Measurements from ENCODE around the gene LTBP1. TPM values are rescaled to one million over a fixed set of nuclear protein-coding genes. Genes with fewer than 3 reads are reported as not detected.

The LTBP1 gene
- total and polyA plus RNA-seq, 10 of the 15 experiments (the other 5 are each of a cell fraction or from before 2014, with no cell fraction given): 0.01 to 0.28 (median 0.12) TPM; not detected in 2

GRCh38 chr2:33436083-33436482 is 489.3 kb downstream of the LTBP1 start:
- intact Hi-C loops (cut with micrococcal nuclease; ENCODE audit: unreplicated experiment) (no loop called here), in situ Hi-C loops (cut with MboI) (no loop called here)
- no peak overlapping the region for H2AFZ ChIP-seq (ENCODE audit: control insufficient read depth, low read depth, low read length)
- SMC1A ChIA-PET (ENCODE audit: uncharacterized antibody, unreplicated experiment): no interaction called here
- no peaks in the 10 kb centered on the region for H3K27me3 ChIP-seq (replicated peaks in 1 of 2; ENCODE audit: control insufficient read depth in 2 of 2, insufficient read depth in 2 of 2, low read length in 1 of 2)
- H3K4me2 ChIP-seq (ENCODE audit: control insufficient read depth, insufficient read depth): no peak overlapping the region
- H3K9ac ChIP-seq (ENCODE audit: control insufficient read depth, insufficient read depth, low read length): no peak overlapping the region
- BruUV-seq (replicated peaks): no TSS peak
- no peaks in the 10 kb centered on the region for H3K36me3 ChIP-seq (ENCODE audit: control insufficient read depth in 2 of 2, insufficient read depth in 2 of 2, low read length in 1 of 2)
- H3K79me2 ChIP-seq (ENCODE audit: control insufficient read depth, insufficient read depth, low read length): no peaks in the 10 kb centered on the region
- RAD21 ChIA-PET (ENCODE audit: unreplicated experiment): no interaction called here
- ATAC-seq (no peak), FAIRE-seq (no peak), DNase-seq (ENCODE audit: low read depth, low spot score) (no peak)
- H3K4me1 ChIP-seq (ENCODE audit: control insufficient read depth, insufficient read depth, low read length): no peaks in the 10 kb centered on the region
- H4K20me1 ChIP-seq (ENCODE audit: control insufficient read depth, insufficient read depth): no peaks in the 10 kb centered on the region
- no peak overlapping the region for H3K4me3 ChIP-seq
- CTCF ChIA-PET: interaction anchor here (1.8 kb wide), 1 partner anchor 17 kb away, joined by 4 read pairs; no protein-coding TSS in a partner anchor
- WGBS (ENCODE audit: insufficient coverage, insufficient replicate concordance, low lambda C conversion rate, missing lambda C conversion rate): 0% methylated on average over 1 of the region's 1 CpG
- H3K27ac ChIP-seq (ENCODE audit: control insufficient read depth, insufficient read depth): no peak overlapping the region
- H3K9me3 ChIP-seq (replicated peaks; ENCODE audit: control insufficient read depth, insufficient read depth, low read length): no peaks in the 10 kb centered on the region
- POLR2A ChIA-PET: no interaction called here
- TF ChIP-seq HDAC6 (IDR thresholded peaks at IDR 0.05; ENCODE audit: unreplicated experiment) (no peak), EP300 (IDR thresholded peaks at IDR 0.05; ENCODE audit: borderline replicate concordance in 1 of 2, control insufficient read depth in 1 of 2, low read depth in 2 of 2, low read length in 2 of 2) (no peak), CTCF (IDR thresholded peaks at IDR 0.05 in 2 of 3, conservative IDR thresholded peaks at IDR 0.05 in 1 of 3; ENCODE audit: control insufficient read depth in 2 of 3, extremely low read depth in 1 of 3, insufficient read depth in 1 of 3, low read depth in 3 of 3, low read length in 3 of 3) (no peak), RAD51 (IDR thresholded peaks at IDR 0.05) (no peak)

GRCh38 chr2:33437297-33437696 is 490.5 kb downstream of the LTBP1 start:
- ChIA-PET SMC1A (ENCODE audit: uncharacterized antibody, unreplicated experiment) (no interaction called here), RAD21 (ENCODE audit: unreplicated experiment) (no interaction called here), POLR2A (no interaction called here), CTCF (interaction anchor here (2.0 kb wide), 1 partner anchor 146 kb away, joined by 10 read pairs; no protein-coding TSS in a partner anchor)
- H4K20me1 ChIP-seq (ENCODE audit: control insufficient read depth, insufficient read depth): no peaks in the 10 kb centered on the region
- H3K79me2 ChIP-seq (ENCODE audit: control insufficient read depth, insufficient read depth, low read length): no peaks in the 10 kb centered on the region
- no peaks in the 10 kb centered on the region for H3K4me1 ChIP-seq (ENCODE audit: control insufficient read depth, insufficient read depth, low read length)
- DNase-seq (ENCODE audit: low read depth, low spot score) (no peak), ATAC-seq (no peak), FAIRE-seq (no peak)
- H3K4me3 ChIP-seq: no peak overlapping the region
- H3K9ac ChIP-seq (ENCODE audit: control insufficient read depth, insufficient read depth, low read length): no peak overlapping the region
- H3K9me3 ChIP-seq (replicated peaks; ENCODE audit: control insufficient read depth, insufficient read depth, low read length): no peaks in the 10 kb centered on the region
- intact Hi-C loops (cut with micrococcal nuclease; ENCODE audit: unreplicated experiment) (no loop called here), in situ Hi-C loops (cut with MboI) (no loop called here)
- H3K27ac ChIP-seq (ENCODE audit: control insufficient read depth, insufficient read depth): no peak overlapping the region
- H2AFZ ChIP-seq (ENCODE audit: control insufficient read depth, low read depth, low read length): no peak overlapping the region
- no peaks in the 10 kb centered on the region for H3K27me3 ChIP-seq (replicated peaks in 1 of 2; ENCODE audit: control insufficient read depth in 2 of 2, insufficient read depth in 2 of 2, low read length in 1 of 2)
- WGBS (ENCODE audit: insufficient coverage, insufficient replicate concordance, low lambda C conversion rate, missing lambda C conversion rate): 49% methylated on average over 4 of the region's 4 CpGs
- H3K4me2 ChIP-seq (ENCODE audit: control insufficient read depth, insufficient read depth): no peak overlapping the region
- no peaks in the 10 kb centered on the region for H3K36me3 ChIP-seq (ENCODE audit: control insufficient read depth in 2 of 2, insufficient read depth in 2 of 2, low read length in 1 of 2)
- BruUV-seq (replicated peaks): no TSS peak
- TF ChIP-seq JUNB (IDR thresholded peaks at IDR 0.05): no peak
- TF ChIP-seq CREM (IDR thresholded peaks at IDR 0.05; ENCODE audit: low read depth): no peak

Measured in GM12878 (cell line).